IPS-11a (cell line): ENCODE results near the gene VPS39.

Experiments
- H3K4me3 ChIP-seq: one replicate; pipeline ENCODE4 v1.5.1; 2013; ENCODE audit warnings: low read depth, low read length, control low read depth

Gene VPS39

DNA sequence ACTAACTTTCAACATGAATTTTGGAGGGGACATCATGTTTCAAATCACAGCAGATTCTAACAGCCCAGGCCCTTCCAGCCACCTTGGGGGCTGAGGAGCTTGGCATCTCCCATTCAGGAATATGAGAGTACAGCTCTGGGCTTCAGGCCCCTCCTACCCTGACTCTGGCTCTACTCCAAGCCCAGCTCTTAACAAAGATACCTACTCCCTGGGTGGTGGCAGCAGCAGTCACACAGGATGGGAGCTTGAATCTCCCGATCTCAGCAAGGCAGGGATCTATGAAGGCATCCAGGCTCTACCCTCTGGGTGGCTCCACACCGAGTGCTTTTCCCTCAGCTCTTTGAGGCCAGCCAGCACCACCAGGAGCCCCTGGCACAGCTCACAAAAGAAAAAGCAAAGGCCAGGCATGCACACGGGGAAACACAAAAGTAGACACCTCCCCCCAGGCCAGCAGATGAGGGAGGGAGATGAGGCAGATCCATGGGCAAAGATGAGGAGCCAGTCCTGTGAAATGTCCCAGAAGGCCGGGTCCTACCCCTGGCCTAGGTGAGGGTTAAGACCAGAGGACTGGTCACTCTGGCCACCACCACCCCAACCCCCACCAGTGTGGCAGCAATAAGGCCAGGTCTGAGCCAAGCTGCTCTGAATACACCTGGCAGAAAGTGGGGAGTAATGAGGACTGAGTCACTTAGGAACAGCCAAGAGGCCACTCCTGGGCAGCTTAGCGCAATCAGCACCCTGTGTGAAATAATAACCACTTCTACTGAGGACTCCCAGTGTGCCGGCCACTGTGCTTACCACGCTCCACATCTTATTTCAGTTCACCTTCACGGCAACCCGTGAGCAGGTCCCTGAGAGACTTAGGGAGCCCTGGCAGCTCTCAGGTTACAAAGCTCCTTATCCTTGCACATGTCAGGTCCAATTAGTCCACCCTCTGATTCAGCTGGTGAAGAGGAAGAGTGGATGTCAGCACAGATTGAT is 76.0 kb downstream of the VPS39 start:
- H3K4me3 ChIP-seq = no peak overlapping the region

DNA sequence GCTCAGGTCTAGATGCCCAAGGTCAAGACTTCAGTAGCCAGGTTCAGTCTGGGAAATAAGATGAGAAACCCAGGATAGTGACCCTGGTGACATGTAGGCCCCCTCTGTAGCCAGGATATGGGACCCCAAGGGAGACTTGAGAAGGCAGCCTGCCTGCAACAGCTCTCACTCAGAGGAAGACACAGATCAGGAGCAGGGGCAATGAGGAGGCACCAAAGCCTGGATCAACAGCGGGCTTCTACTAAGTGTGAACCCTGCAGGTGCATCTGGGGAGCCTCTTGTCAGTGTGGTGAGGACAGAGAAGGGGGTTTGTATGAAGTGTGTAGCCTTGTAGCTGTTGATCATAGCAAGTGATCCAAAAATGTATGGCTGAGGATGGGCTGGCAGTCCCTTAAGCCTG is 77.1 kb downstream of the VPS39 start:
- no peak overlapping the region for H3K4me3 ChIP-seq

DNA sequence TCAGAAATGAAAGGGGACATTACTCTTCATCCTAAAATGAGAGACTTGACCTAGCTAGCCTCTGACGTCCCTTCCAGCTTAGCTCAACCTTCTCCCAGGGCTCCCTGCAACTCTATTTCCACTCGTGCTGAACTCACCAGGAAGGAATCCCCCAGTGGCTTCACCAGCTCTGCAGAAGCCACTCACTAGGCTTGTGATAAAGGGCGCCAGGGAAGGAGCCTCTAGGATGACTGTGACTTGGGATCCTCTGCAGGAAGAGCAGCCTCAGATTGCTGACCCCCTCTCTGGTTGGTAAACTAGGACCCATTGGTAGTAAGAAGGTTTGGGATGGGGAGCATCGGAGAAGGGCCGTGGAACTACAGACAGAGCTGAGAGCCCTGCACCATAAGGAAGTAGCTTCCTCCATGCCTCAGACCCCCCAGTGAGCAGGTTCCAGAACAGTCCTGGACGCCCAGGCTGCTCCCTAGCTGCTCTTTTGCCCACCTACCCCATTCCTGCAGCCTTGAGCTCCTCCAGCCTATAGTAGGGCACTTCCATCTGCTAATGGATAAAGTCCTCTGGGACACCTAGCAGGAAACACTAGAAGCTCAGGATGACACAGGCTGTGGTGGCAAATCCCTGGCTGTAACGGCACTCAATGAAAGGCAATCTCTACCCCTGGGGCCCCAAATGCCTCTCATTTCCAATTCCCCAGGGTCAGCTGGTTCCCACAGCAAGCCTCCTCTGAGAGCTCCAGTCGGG is 77.7 kb downstream of the VPS39 start:
- H3K4me3 ChIP-seq = no peak overlapping the region

DNA sequence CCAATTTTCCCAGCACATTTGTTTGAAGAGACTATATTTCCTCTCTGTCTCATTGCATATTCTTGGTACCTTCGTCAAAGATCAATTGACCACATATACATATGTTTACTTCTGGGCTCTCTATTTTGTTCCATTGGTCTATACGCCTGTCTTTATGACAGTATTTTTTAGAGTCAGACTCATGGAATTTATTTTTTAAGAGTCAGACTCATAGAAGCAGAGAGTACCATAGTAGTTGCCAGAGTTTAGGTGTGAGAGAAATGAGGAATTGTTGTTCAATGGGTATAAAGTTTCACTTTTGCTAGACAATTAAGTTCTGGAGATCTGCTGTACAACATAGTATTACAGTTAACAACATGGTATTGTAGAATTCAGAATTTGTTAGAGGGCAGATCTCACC is 78.7 kb downstream of the VPS39 start:
- no peak overlapping the region for H3K4me3 ChIP-seq

DNA sequence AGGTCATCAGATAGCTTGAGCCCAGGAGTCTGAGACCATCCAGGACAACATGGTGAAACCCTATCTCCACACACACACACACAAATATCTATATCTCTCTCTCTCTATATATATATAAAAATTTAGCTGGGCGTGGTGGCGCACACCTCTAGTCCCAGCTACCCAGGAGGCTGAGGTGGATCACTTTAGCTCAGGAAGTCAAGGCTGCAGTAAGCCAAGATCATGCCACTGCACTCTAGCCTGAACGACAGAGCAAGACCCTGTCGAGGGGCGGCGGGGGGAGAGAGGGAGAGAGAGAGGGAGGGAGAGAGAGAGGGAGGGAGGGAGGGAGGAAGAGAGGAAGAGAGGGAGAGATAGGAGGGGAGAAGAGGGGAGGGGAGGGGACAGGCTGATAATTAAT is 79.6 kb downstream of the VPS39 start:
- H3K4me3 ChIP-seq = no peak overlapping the region

DNA sequence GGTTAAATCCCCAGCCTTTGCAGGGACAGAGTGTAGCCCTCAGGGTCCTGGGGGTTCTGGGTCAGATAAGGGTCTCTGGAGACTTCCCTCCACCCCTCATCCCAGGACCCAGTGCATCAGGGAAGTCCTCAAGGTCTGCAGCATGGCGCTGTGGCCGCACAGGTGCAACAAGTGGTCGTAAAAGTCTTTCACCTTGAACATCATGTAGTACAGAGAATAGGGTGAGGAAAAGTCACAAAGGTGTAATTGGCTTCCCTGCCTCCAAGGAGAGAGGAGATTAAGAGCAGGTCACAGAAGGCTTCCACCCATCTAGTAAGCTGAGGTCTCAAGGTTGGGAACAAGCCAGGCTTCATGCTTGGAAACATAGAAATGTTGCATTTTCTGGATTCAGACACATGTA is 84.6 kb downstream of the VPS39 start:
- H3K4me3 ChIP-seq = no peak overlapping the region

DNA sequence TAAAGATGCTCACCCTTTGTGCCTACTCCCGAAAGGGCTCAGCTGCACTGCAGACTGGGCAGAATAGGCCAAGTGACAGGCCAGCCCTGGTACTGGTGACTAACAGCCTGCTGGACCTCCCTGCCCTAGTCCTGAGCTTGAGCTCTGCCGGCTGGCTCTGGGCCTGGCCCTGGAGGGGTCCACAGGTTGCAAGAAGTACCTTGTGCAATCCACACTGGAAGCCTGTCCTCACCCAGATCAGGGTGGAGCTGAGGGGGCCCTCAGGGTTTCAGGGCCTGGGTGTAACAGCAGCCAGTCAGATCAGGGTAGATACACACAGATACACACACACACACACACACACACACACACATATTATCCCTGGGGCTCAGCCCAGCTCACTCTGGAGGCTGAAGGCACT is 86.4 kb downstream of the VPS39 start:
- H3K4me3 ChIP-seq = no peak overlapping the region

DNA sequence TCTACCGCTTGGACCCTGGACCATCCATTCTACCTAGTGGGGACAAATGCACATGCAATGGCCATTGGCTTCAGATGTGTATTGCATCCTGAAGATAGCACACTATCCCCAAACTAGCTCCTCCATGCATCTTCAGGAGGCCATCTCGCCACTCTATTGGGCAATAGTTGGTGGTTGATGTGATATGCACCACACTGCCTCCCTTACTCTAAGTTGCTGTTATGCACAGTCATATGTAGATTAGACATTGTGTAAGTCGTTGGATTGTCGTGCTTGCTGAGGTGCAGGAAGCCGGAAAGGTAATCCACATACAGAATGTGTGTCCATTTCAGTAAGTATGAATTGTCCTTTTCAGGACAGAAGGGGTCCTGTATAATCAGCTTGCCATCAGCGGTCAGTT is 87.1 kb downstream of the VPS39 start:
- H3K4me3 ChIP-seq = no peak overlapping the region

DNA sequence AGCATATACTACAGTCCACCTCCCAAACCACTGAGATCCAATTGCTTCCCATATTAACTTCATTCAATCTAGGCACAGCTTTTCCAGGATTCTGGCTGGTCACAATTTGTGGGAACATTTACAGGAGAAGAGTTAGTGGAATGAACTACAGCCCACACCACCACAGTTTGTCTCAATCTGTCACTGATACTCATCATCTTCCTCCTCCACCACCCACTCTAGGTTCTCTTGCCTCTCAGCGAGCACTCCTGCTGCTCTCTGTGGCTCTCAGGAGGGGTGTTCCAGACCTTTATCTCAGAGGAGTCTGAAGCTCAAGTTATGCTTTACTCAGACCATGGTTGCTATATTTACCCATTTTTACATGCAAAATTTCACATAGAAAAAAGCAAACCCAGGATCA is 87.8 kb downstream of the VPS39 start:
- H3K4me3 ChIP-seq = no peak overlapping the region

DNA sequence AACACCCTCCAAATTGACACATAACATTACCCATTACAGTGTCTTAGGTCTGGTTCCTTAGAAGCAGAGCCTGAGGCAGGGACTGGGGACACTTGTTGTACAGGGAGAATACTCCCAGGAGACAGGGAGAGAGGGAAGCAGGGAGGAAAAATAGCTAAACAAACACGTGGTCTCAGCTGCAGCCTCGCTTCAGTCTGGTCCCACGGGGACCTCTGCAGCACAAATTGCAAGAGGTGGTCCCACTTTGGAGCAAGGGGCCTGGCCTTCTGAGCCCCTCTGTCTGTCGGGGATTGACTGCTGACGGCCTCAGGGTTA is 88.7 kb downstream of the VPS39 start:
- no peak overlapping the region for H3K4me3 ChIP-seq

DNA sequence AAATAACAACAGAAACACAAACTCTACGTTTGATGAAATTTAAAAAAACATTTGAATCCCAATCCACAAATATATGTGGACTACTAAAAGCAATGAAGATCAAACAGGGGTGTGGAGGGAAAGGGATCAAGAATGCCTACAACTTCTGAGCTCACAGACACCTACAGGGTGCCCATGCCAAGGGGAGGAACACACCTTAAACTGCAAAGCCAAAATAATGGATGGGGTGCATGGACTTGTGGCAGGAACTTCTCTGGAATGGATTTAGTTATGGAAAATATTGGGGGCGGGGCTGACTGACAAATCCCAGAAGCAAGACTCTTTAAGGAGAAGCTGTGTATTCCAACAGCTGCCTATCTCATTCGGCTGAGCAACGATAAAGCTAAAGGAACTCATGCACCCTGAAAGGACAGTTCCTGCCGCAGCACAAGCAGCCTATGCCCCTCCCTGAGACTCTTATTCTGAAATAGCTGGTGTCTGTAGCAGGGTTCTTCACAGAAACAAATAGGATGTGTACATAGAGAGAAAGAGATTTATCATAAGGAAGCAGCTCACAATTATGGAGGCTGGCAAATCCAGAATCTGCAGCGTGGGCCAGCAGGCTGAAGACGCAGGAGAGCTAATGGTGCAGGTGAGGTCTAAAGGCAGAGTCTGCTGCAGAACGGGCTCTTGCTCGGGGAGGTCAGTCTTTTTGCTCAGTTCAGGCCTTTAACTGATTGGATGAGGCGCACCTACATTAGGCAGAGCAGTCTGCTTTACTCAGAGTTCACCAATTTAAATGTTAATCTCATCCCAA is 89.3 kb downstream of the VPS39 start:
- no peak overlapping the region for H3K4me3 ChIP-seq

DNA sequence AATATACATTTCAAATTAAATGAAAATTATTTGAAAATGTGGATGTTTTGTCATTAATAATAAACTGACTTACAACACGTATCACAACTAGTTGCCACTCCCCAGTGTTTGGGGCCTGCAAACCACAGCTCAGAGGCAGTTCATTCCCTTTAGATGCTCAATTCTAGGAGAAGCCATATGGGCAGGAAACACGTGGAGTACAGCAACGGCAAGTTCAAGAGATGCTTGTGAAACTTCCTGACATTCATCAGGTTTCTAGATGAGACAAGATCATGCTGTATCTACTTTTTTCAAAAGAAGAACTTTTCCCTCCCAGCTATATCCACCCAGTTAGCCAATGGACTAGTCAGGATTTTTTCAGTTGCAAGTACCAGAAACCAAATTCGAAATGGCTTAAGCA is 96.2 kb downstream of the VPS39 start:
- no peak overlapping the region for H3K4me3 ChIP-seq

DNA sequence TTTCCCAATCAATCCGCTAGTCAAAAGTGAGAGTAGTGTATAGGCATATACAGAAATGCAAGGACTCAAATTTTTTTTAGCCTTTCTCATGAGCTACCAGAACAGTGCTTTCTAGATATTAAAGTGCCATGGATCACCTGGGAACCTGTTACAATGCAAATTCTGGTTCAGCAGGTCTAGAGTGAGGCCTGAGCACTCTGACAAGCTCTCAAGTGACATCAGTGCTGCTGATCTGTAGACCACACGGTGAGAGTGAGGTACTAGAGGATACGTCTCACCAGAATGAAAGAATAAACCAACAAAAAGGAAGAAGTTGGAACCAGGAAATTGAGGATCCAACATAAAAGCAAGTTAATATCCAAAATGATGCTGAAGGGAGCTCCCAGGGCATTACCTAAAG is 97.7 kb downstream of the VPS39 start:
- H3K4me3 ChIP-seq = no peak overlapping the region

DNA sequence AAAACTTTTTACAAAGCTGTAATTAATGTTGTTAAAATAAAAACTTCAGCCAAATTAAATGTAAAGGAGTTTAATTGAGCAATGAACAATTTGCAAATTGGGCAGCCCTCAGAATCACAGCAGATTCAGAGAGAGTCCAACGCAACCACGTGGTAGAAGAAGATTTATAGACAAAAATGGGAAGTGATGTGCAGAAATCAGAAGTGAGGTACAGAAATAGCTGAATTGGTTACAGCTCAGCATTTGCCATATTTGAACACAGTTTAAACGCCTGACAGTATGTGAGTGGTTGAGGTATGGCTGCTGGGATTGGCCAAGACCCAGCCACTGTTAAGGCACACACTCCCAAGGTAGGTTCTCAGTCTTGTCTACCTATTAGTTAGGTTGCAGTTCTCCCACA is 99.3 kb downstream of the VPS39 start:
- H3K4me3 ChIP-seq = no peak overlapping the region
